Neural cell (in vitro differentiated cells): ENCODE measurements around the gene SAA2.

ENCODE experiments used
- EP300 ChIP-seq: fragments of 450-650 bp; conservative IDR thresholded peaks from 2 replicates; pipeline ENCODE4 v1.6.1; 2014; ENCODE audit warnings: antibody characterized with exemption, mild to moderate bottlenecking, moderate library complexity; ENCODE audit not compliant: poor library complexity, severe bottlenecking
- EZH2 ChIP-seq: fragments of 200-600, 300-800 bp; shearing (Covaris generic), sonication (generic); IDR thresholded peaks from 2 replicates; pipeline ENCODE4 v1.6.1; 2014; ENCODE audit warnings: antibody characterized with exemption, low read length, borderline replicate concordance, mild to moderate bottlenecking; ENCODE audit not compliant: insufficient read depth, poor library complexity, severe bottlenecking
- MXI1 ChIP-seq: fragments of 450-650 bp; conservative IDR thresholded peaks from 2 replicates; pipeline ENCODE4 v1.6.1; 2014; ENCODE audit warnings: antibody characterized with exemption, mild to moderate bottlenecking; ENCODE audit not compliant: poor library complexity, severe bottlenecking
- POLR2AphosphoS5 ChIP-seq: IDR thresholded peaks from 2 replicates; pipeline ENCODE4 v1.6.1; 2012
- RAD21 ChIP-seq: fragments of 450-650 bp; conservative IDR thresholded peaks from 2 replicates; pipeline ENCODE4 v1.6.1; 2014; ENCODE audit warnings: antibody characterized with exemption, mild to moderate bottlenecking, moderate library complexity
- SMC3 ChIP-seq: fragments of 450-650 bp; conservative IDR thresholded peaks from 2 replicates; pipeline ENCODE4 v1.6.1; 2014; ENCODE audit warnings: antibody characterized with exemption, mild to moderate bottlenecking, moderate library complexity; ENCODE audit not compliant: poor library complexity
- TAF1 ChIP-seq: IDR thresholded peaks from 2 replicates; pipeline ENCODE4 v1.6.1; 2012; ENCODE audit warnings: low read depth
- TF ChIP-seq, protein P1 (sequence below): fragments of 450-650 bp; IDR thresholded peaks from 2 replicates; pipeline ENCODE4 v1.5.1; 2014; ENCODE audit warnings: antibody characterized with exemption, mild to moderate bottlenecking, moderate library complexity; ENCODE audit not compliant: poor library complexity, severe bottlenecking
- TF ChIP-seq, protein P2 (sequence below): IDR thresholded peaks from 2 replicates; pipeline ENCODE4 v1.6.1; 2012; ENCODE audit warnings: borderline replicate concordance

DNA sequence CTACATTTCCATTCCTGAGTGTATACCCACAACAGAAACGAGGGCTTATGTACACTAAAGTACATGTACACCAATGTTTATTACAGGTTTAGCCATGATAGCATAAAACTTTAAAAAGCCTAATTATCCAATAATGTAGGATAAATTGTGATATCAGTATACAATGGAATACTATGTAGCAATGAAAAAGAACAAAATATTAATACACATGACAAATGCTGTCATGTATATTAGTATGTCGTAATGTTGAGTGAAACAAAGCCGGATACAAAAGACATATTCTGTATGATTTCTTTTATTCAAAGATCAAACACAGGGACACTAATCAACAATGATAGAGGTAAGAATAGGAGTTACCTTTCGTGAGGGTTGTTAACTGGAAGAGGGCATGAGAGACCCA, 14.6 kb downstream of the SAA2 start:
- TF ChIP-seq, protein P1, sequence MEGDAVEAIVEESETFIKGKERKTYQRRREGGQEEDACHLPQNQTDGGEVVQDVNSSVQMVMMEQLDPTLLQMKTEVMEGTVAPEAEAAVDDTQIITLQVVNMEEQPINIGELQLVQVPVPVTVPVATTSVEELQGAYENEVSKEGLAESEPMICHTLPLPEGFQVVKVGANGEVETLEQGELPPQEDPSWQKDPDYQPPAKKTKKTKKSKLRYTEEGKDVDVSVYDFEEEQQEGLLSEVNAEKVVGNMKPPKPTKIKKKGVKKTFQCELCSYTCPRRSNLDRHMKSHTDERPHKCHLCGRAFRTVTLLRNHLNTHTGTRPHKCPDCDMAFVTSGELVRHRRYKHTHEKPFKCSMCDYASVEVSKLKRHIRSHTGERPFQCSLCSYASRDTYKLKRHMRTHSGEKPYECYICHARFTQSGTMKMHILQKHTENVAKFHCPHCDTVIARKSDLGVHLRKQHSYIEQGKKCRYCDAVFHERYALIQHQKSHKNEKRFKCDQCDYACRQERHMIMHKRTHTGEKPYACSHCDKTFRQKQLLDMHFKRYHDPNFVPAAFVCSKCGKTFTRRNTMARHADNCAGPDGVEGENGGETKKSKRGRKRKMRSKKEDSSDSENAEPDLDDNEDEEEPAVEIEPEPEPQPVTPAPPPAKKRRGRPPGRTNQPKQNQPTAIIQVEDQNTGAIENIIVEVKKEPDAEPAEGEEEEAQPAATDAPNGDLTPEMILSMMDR = no peak
- TF ChIP-seq, protein P2, sequence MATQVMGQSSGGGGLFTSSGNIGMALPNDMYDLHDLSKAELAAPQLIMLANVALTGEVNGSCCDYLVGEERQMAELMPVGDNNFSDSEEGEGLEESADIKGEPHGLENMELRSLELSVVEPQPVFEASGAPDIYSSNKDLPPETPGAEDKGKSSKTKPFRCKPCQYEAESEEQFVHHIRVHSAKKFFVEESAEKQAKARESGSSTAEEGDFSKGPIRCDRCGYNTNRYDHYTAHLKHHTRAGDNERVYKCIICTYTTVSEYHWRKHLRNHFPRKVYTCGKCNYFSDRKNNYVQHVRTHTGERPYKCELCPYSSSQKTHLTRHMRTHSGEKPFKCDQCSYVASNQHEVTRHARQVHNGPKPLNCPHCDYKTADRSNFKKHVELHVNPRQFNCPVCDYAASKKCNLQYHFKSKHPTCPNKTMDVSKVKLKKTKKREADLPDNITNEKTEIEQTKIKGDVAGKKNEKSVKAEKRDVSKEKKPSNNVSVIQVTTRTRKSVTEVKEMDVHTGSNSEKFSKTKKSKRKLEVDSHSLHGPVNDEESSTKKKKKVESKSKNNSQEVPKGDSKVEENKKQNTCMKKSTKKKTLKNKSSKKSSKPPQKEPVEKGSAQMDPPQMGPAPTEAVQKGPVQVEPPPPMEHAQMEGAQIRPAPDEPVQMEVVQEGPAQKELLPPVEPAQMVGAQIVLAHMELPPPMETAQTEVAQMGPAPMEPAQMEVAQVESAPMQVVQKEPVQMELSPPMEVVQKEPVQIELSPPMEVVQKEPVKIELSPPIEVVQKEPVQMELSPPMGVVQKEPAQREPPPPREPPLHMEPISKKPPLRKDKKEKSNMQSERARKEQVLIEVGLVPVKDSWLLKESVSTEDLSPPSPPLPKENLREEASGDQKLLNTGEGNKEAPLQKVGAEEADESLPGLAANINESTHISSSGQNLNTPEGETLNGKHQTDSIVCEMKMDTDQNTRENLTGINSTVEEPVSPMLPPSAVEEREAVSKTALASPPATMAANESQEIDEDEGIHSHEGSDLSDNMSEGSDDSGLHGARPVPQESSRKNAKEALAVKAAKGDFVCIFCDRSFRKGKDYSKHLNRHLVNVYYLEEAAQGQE = no peak
- TF ChIP-seq EZH2 = no peak
- TF ChIP-seq EP300 = no peak
- TF ChIP-seq SMC3 = no peak
- TF ChIP-seq TAF1 = no peak
- TF ChIP-seq POLR2AphosphoS5 = no peak
- TF ChIP-seq RAD21 = no peak
- no peak for TF ChIP-seq MXI1
